Ishikawa (cell line): Measurements from ENCODE around the gene PILRA.

Experiments
- CEBPB ChIP-seq: IDR thresholded peaks from 2 replicates; pipeline ENCODE4 v1.6.1; 2012
- EGR1 ChIP-seq: IDR thresholded peaks from 2 replicates; pipeline ENCODE4 v1.6.1; 2012
- EP300 ChIP-seq: IDR thresholded peaks from 2 replicates; pipeline ENCODE4 v1.6.1; 2012; ENCODE audit warnings: borderline replicate concordance
- NFIC ChIP-seq: IDR thresholded peaks from 2 replicates; pipeline ENCODE4 v1.6.1; 2012
- TAF1 ChIP-seq: IDR thresholded peaks from 2 replicates; pipeline ENCODE4 v1.6.1; 2012; ENCODE audit warnings: low read depth, mild to moderate bottlenecking
- TCF12 ChIP-seq: IDR thresholded peaks from 2 replicates; pipeline ENCODE4 v1.6.1; 2012; ENCODE audit warnings: low read depth
- TEAD4 ChIP-seq: IDR thresholded peaks from 2 replicates; pipeline ENCODE4 v1.6.1; 2012
- YY1 ChIP-seq: IDR thresholded peaks from 2 replicates; pipeline ENCODE4 v1.6.1; 2012; ENCODE audit warnings: low read depth
- TF ChIP-seq, protein P1 (sequence below): IDR thresholded peaks from 2 replicates; pipeline ENCODE4 v1.6.1; 2012; ENCODE audit warnings: low read depth, mild to moderate bottlenecking

GRCh38 chr7:100432053-100432452 is 58.8 kb downstream of the PILRA start:
- TF ChIP-seq TAF1 (no peak), CEBPB (no peak), YY1 (no peak), TCF12 (no peak), EGR1 (no peak), TEAD4 (no peak), NFIC (no peak), EP300 (no peak)
- TF ChIP-seq, protein P1, sequence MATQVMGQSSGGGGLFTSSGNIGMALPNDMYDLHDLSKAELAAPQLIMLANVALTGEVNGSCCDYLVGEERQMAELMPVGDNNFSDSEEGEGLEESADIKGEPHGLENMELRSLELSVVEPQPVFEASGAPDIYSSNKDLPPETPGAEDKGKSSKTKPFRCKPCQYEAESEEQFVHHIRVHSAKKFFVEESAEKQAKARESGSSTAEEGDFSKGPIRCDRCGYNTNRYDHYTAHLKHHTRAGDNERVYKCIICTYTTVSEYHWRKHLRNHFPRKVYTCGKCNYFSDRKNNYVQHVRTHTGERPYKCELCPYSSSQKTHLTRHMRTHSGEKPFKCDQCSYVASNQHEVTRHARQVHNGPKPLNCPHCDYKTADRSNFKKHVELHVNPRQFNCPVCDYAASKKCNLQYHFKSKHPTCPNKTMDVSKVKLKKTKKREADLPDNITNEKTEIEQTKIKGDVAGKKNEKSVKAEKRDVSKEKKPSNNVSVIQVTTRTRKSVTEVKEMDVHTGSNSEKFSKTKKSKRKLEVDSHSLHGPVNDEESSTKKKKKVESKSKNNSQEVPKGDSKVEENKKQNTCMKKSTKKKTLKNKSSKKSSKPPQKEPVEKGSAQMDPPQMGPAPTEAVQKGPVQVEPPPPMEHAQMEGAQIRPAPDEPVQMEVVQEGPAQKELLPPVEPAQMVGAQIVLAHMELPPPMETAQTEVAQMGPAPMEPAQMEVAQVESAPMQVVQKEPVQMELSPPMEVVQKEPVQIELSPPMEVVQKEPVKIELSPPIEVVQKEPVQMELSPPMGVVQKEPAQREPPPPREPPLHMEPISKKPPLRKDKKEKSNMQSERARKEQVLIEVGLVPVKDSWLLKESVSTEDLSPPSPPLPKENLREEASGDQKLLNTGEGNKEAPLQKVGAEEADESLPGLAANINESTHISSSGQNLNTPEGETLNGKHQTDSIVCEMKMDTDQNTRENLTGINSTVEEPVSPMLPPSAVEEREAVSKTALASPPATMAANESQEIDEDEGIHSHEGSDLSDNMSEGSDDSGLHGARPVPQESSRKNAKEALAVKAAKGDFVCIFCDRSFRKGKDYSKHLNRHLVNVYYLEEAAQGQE, result no peak
